Mammary epithelial cell (primary cell): ENCODE data around the gene GABRG3.

Experiments
- EZH2 ChIP-seq: IDR thresholded peaks from 2 replicates; pipeline ENCODE4 v1.6.1; 2012; ENCODE audit warnings: low read length, inconsistent platforms, borderline replicate concordance
- TF ChIP-seq, protein P1 (sequence below), 2 donors: IDR thresholded peaks in 1 of 2; conservative IDR thresholded peaks in 1 of 2; 2 replicates each; pipeline ENCODE4 v1.5.1; 2011 to 2012; ENCODE audit warnings: inconsistent platforms in 2 of 2, low read length in 2 of 2, mild to moderate bottlenecking in 2 of 2, control low read depth in 1 of 2, low read depth in 1 of 2; ENCODE audit not compliant: insufficient read depth in 1 of 2; ENCODE audit errors: extremely low read depth in 1 of 2

DNA sequence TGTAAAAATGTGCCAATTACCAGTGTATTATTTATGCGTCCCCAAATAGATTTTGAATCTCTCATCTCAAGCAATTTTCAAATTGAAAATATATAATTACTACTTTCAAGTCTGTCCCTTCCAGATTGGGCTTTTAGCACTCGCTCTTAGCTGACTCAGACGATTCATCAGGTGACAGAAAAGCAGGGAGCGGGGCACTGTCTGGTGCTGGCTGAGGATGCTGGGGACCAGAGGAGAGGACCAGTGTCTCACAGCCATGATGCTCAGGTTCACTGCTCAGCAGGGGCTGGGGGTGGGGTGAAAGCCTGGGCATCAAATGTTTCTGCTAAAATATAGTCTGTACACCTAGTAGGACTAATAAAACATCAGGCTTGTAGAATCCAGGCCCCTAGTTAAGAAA, 199.9 kb downstream of the GABRG3 start:
- TF ChIP-seq, protein P1, sequence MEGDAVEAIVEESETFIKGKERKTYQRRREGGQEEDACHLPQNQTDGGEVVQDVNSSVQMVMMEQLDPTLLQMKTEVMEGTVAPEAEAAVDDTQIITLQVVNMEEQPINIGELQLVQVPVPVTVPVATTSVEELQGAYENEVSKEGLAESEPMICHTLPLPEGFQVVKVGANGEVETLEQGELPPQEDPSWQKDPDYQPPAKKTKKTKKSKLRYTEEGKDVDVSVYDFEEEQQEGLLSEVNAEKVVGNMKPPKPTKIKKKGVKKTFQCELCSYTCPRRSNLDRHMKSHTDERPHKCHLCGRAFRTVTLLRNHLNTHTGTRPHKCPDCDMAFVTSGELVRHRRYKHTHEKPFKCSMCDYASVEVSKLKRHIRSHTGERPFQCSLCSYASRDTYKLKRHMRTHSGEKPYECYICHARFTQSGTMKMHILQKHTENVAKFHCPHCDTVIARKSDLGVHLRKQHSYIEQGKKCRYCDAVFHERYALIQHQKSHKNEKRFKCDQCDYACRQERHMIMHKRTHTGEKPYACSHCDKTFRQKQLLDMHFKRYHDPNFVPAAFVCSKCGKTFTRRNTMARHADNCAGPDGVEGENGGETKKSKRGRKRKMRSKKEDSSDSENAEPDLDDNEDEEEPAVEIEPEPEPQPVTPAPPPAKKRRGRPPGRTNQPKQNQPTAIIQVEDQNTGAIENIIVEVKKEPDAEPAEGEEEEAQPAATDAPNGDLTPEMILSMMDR (conservative IDR thresholded peaks at IDR 0.05 in 1 of 2, IDR thresholded peaks at IDR 0.05 in 1 of 2; ENCODE audit: extremely low read depth in 1 of 2, insufficient read depth in 1 of 2, low read depth in 1 of 2, low read length in 2 of 2): no peak
- TF ChIP-seq EZH2: no peak
